Central memory CD4-positive, alpha-beta T cell (primary cell): ENCODE results near the gene CIART.
"Not testable (repeated sequence)": the region's sequence is repeated elsewhere in the genome, so short reads cannot be mapped to it uniquely, and the experiment has no call there.

Experiments
- DNase-seq: peaks from one replicate; pipeline ENCODE4 v3.0.0; 2022

CIART gene

GRCh38 chr1:150262388-150263320 lies 19.7 kb upstream of the CIART start:
- no peak for DNase-seq

GRCh38 chr1:150263549-150263948 lies 18.8 kb upstream of the CIART start:
- no peak for DNase-seq

- DNase-seq: no peak
Measured at GRCh38 chr1:150267896-150268295, 14.5 kb upstream of the CIART start.

- peak; percentile 58 for DNase-seq
Measured at GRCh38 chr1:150268340-150268704, 14.0 kb upstream of the CIART start.

GRCh38 chr1:150268705-150269403 lies 13.5 kb upstream of the CIART start, which contains the start of gene APH1A:
Gene APH1A (minus strand): TSS chr1:150269016. CDS start chr1:150268810, 206 bp downstream.
- DNase-seq: peak; percentile 90

- no peak for DNase-seq
Measured at GRCh38 chr1:150269451-150269850, 12.9 kb upstream of the CIART start.

GRCh38 chr1:150271291-150271959 lies 10.9 kb upstream of the CIART start:
- DNase-seq: no peak

- no peak for DNase-seq
Measured at GRCh38 chr1:150273311-150273710, 9.0 kb upstream of the CIART start.

GRCh38 chr1:150280138-150280707 lies 2.1 kb upstream of the CIART start:
- no peak for DNase-seq

GRCh38 chr1:150281221-150281757 lies 1.1 kb upstream of the CIART start:
- DNase-seq: peak; percentile 29

GRCh38 chr1:150282558-150282958 lies 204 bp downstream of the CIART start:
- no peak for DNase-seq

GRCh38 chr1:150283260-150283659 lies 906 bp downstream of the CIART start:
- no peak for DNase-seq

GRCh38 chr1:150288382-150288781 lies 6.0 kb downstream of the CIART start:
- DNase-seq: no peak

- no peak for DNase-seq
Measured at GRCh38 chr1:150288822-150289221, 6.5 kb downstream of the CIART start.

GRCh38 chr1:150293433-150294253 lies 11.3 kb downstream of the CIART start, which contains the start of gene MRPS21:
Gene MRPS21 (plus strand): TSS chr1:150293861. CDS start chr1:150294367, 506 bp downstream.
- DNase-seq: peak; percentile 88

GRCh38 chr1:150295476-150295875 lies 13.1 kb downstream of the CIART start:
- DNase-seq: no peak

- no peak for DNase-seq
Measured at GRCh38 chr1:150299716-150300115, 17.4 kb downstream of the CIART start.

GRCh38 chr1:150302338-150302737 lies 20.0 kb downstream of the CIART start:
- DNase-seq: no peak

- DNase-seq: no peak
Measured at GRCh38 chr1:150302902-150303301, 20.5 kb downstream of the CIART start.

- DNase-seq: not testable (repeated sequence)
Measured at GRCh38 chr1:150308585-150308984, 26.2 kb downstream of the CIART start.

GRCh38 chr1:150309758-150310508 lies 27.6 kb downstream of the CIART start:
- DNase-seq: no peak
